ENCODE data around the gene SHMT2. TPM values are rescaled to one million over a fixed set of nuclear protein-coding genes. Genes with fewer than 3 reads are reported as not detected.
A peak's percentile ranks its signal among the peaks of the same experiment; 100 is the strongest.

SHMT2 gene
- total and polyA plus RNA-seq, 2 of the 4 experiments (the other 2 are of a cell fraction) = 266 to 364 TPM

DNA sequence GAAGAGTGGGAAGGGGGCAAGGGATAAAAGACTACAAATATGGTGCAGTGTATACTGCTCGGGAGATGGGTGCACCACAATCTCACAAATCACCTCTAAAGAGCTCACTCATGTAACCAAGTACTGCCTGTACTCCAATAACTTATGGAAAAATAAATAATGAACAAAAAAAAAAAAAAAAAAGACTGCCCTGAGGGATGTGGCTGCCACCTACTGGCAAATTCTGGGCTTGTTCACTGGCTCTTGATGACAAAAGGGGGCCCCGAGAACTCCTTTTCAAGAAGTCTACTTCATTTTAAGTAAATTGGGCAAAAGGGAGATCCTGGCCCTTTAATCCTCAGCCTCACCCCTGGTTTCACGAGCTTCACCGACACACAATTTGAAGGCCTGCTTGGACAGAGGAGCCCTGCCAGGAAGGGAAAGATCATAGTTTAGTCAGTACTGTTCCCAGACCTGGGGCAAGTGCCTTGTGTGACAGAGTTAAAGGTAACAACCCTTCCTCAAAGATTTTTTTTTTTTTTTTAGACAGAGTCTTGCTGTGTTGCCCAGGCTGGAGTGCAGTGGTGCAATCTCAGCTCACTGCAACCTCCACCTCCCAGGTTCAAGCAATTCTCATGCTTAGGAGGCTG lies 47.5 kb downstream of the SHMT2 start:
- Histone ChIP-seq H3K4me3 (ENCODE audit: insufficient read depth, low read depth, low read length) (no peak overlapping the region), H3K14ac (replicated peaks; ENCODE audit: low read depth, low read length) (no peak overlapping the region), H3K79me1 (ENCODE audit: low read depth in 1 of 2, low read length in 2 of 2) (peaks cover 0 to 15% of the 10 kb centered on the region in 2 experiments; a peak in 1 of 4 replicates), H3K56ac (ENCODE audit: extremely low read depth, insufficient read depth, low read length) (no peak overlapping the region), H3K9me3 (ENCODE audit: control insufficient read depth, insufficient read depth, low read length) (no peaks in the 10 kb centered on the region), H4K5ac (ENCODE audit: low read depth, low read length) (no peak overlapping the region), H3K9me1 (ENCODE audit: insufficient read depth, low read length) (peaks cover 9% of the 10 kb centered on the region), H2BK120ac (ENCODE audit: low read depth, low read length) (no peak overlapping the region), H3K4me1 (ENCODE audit: control insufficient read depth, insufficient read depth, low read length) (peaks cover 9% of the 10 kb centered on the region), H4K8ac (ENCODE audit: low read depth in 2 of 2, low read length in 2 of 2) (no peak overlapping the region), H3K23ac (ENCODE audit: low read depth, low read length) (no peak overlapping the region), H3K4ac (ENCODE audit: low read depth, low read length) (no peak overlapping the region), H2AK5ac (ENCODE audit: low read depth, low read length) (peak overlapping the region; percentile 27; the same call in 1 of the 2 replicates), H2BK20ac (ENCODE audit: low read depth, low read length) (no peak overlapping the region), H3K36me3 (ENCODE audit: control insufficient read depth, insufficient read depth, low read length) (peaks cover 9% of the 10 kb centered on the region), H3K9ac (ENCODE audit: low read depth, low read length) (no peak overlapping the region), H3K27ac (ENCODE audit: insufficient read depth, low read length) (no peak overlapping the region), H2AK9ac (replicated peaks; ENCODE audit: low read depth, low read length, poor library complexity) (no peak overlapping the region), H4K91ac (ENCODE audit: insufficient read depth, low read depth, low read length) (no peak overlapping the region), H4K20me1 (ENCODE audit: insufficient read depth, low read length) (0 out of 2 replicates have a peak, but pooled peaks cover 5% of the 10 kb centered on the region), H3K18ac (ENCODE audit: low read depth, low read length) (no peak overlapping the region), H2BK5ac (ENCODE audit: low read depth, low read length, poor library complexity, severe bottlenecking) (no peak overlapping the region), H3K27me3 (ENCODE audit: control insufficient read depth, insufficient read depth, low read length) (no peaks in the 10 kb centered on the region), H2AFZ (replicated peaks; ENCODE audit: low read length, poor library complexity) (peak overlapping the region; percentile 67), H2BK15ac (ENCODE audit: low read depth, low read length) (no peak overlapping the region), H3K4me2 (ENCODE audit: low read depth, low read length) (no peak overlapping the region)
- intact Hi-C loops (cut with micrococcal nuclease) = no loop called here
- WGBS, 2 experiments (ENCODE audit: extremely low coverage in 2 of 2, insufficient read length in 1 of 2) = 80% methylated on average over 1 of the region's 4 CpGs; no CpG with 5 or more reads in 1 of the 2 experiments
- ChIA-PET CTCF (interaction anchor here (0.7 to 1.6 kb wide), 5 partner anchors 12 to 176 kb away, joined by 3 to 5 read pairs (median 3); no protein-coding TSS in a partner anchor), POLR2A (ENCODE audit: unreplicated experiment) (interaction anchor here (0.6 kb wide), 3 partner anchors 32 to 48 kb away, joined by 3 to 8 read pairs (median 6); partner anchors contain the start of gene SHMT2)
- in situ Hi-C loops (cut with MboI; ENCODE audit: low sequenced_read_pairs) = no loop called here
- dilution Hi-C loops (cut with HindIII; ENCODE audit: low sequenced_read_pairs, unreplicated experiment) = no loop called here
- ATAC-seq (ENCODE audit: low read depth) = no peak
- TF ChIP-seq SMC3 (IDR thresholded peaks at IDR 0.05; ENCODE audit: low read depth, low read length) = peak; percentile 36
- peak; percentile 45 for TF ChIP-seq RAD21 (IDR thresholded peaks at IDR 0.05; ENCODE audit: low read length)
- TF ChIP-seq, protein P1, sequence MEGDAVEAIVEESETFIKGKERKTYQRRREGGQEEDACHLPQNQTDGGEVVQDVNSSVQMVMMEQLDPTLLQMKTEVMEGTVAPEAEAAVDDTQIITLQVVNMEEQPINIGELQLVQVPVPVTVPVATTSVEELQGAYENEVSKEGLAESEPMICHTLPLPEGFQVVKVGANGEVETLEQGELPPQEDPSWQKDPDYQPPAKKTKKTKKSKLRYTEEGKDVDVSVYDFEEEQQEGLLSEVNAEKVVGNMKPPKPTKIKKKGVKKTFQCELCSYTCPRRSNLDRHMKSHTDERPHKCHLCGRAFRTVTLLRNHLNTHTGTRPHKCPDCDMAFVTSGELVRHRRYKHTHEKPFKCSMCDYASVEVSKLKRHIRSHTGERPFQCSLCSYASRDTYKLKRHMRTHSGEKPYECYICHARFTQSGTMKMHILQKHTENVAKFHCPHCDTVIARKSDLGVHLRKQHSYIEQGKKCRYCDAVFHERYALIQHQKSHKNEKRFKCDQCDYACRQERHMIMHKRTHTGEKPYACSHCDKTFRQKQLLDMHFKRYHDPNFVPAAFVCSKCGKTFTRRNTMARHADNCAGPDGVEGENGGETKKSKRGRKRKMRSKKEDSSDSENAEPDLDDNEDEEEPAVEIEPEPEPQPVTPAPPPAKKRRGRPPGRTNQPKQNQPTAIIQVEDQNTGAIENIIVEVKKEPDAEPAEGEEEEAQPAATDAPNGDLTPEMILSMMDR (conservative IDR thresholded peaks at IDR 0.05; ENCODE audit: low read depth, low read length) = peak; percentile 60
- TF ChIP-seq RFX5 (IDR thresholded peaks at IDR 0.05; ENCODE audit: low read depth, low read length) = no peak
- peak; percentile 49 for DNase-seq
- BruUV-seq (replicated peaks) = no TSS peak

Measured in IMR-90 (cell line).